ENCODE data around the gene DUS3L.

DUS3L gene

GRCh38 chr19:5773276-5773675 lies 17.7 kb downstream of the DUS3L start:
- no peaks in the 10 kb centered on the region for H3K27me3 ChIP-seq
- H3K9me3 ChIP-seq, result no peaks in the 10 kb centered on the region
- TF ChIP-seq CTCF (IDR thresholded peaks at IDR 0.05; ENCODE audit: low read depth, low read length), result no peak
- no peaks in the 10 kb centered on the region for H3K4me1 ChIP-seq
- no peaks in the 10 kb centered on the region for H3K36me3 ChIP-seq
- H3K4me3 ChIP-seq (ENCODE audit: low read depth, low read length), result no peak overlapping the region
- DNase-seq, result no peak

- TF ChIP-seq CTCF (IDR thresholded peaks at IDR 0.05; ENCODE audit: low read depth, low read length), result no peak
- no peak overlapping the region for H3K4me3 ChIP-seq (ENCODE audit: low read depth, low read length)
- H3K9me3 ChIP-seq, result no peaks in the 10 kb centered on the region
- no peaks in the 10 kb centered on the region for H3K4me1 ChIP-seq
- no peak for DNase-seq
- H3K36me3 ChIP-seq, result no peaks in the 10 kb centered on the region
- H3K27me3 ChIP-seq, result no peaks in the 10 kb centered on the region
Observed at GRCh38 chr19:5772416-5772815, 18.5 kb downstream of the DUS3L start.

GRCh38 chr19:5767949-5768348 lies 23.0 kb downstream of the DUS3L start:
- no peak for TF ChIP-seq CTCF (IDR thresholded peaks at IDR 0.05; ENCODE audit: low read depth, low read length)
- no peaks in the 10 kb centered on the region for H3K4me1 ChIP-seq
- no peak overlapping the region for H3K4me3 ChIP-seq (ENCODE audit: low read depth, low read length)
- no peaks in the 10 kb centered on the region for H3K9me3 ChIP-seq
- no peaks in the 10 kb centered on the region for H3K36me3 ChIP-seq
- H3K27me3 ChIP-seq, result no peaks in the 10 kb centered on the region
- no peak for DNase-seq

- DNase-seq, result no peak
- Histone ChIP-seq H3K27me3 (no peaks in the 10 kb centered on the region; the same call in 1 of the 2 replicates), H3K4me1 (no peaks in the 10 kb centered on the region), H3K4me3 (ENCODE audit: low read depth, low read length) (no peak overlapping the region), H3K9me3 (no peaks in the 10 kb centered on the region), H3K36me3 (no peaks in the 10 kb centered on the region)
- TF ChIP-seq CTCF (IDR thresholded peaks at IDR 0.05; ENCODE audit: low read depth, low read length), result no peak
Observed at GRCh38 chr19:5765220-5765619, 25.7 kb downstream of the DUS3L start.

- H3K27me3 ChIP-seq, result peaks cover 2% of the 10 kb centered on the region; the same call in 1 of the 2 replicates
- H3K9me3 ChIP-seq, result no peaks in the 10 kb centered on the region
- H3K4me3 ChIP-seq (ENCODE audit: low read depth, low read length), result no peak overlapping the region
- no peak for TF ChIP-seq CTCF (IDR thresholded peaks at IDR 0.05; ENCODE audit: low read depth, low read length)
- no peaks in the 10 kb centered on the region for H3K36me3 ChIP-seq
- H3K4me1 ChIP-seq, result no peaks in the 10 kb centered on the region
- DNase-seq, result no peak
Observed at GRCh38 chr19:5762608-5763217, 28.2 kb downstream of the DUS3L start.

- no peaks in the 10 kb centered on the region for H3K9me3 ChIP-seq
- no peak for TF ChIP-seq CTCF (IDR thresholded peaks at IDR 0.05; ENCODE audit: low read depth, low read length)
- H3K4me3 ChIP-seq (ENCODE audit: low read depth, low read length), result no peak overlapping the region
- no peaks in the 10 kb centered on the region; the same call in 1 of the 2 replicates for H3K4me1 ChIP-seq
- DNase-seq, result peak; percentile 26
- H3K36me3 ChIP-seq, result no peaks in the 10 kb centered on the region
- H3K27me3 ChIP-seq, result 0 out of 2 replicates have a peak, but pooled peaks cover 3% of the 10 kb centered on the region
Observed at GRCh38 chr19:5753743-5754142, 37.2 kb downstream of the DUS3L start.

All from BE2C (cell line).